A673 (cell line): Measurements from ENCODE around the gene ZNF384. TPM values are rescaled to one million over a fixed set of nuclear protein-coding genes. Genes with fewer than 3 reads are reported as not detected.
A peak's percentile ranks its signal among the peaks of the same experiment; 100 is the strongest.

Experiments
- BruUV-seq: library from RNA; stranded (reverse); fragments of 400-500 nt; replicated peaks from 2 replicates; lab custom pipeline; 2021; lab: Mats Ljungman, UMichigan
- CTCF ChIA-PET: fragments of 300-600 bp; sonication (Branson Sonifier 250); formaldehyde crosslinking; loops from one replicate; lab custom pipeline; 2022; ENCODE audit warnings: antibody characterized with exemption; lab: Charles Lee
- POLR2A ChIA-PET: fragments of 300-600 bp; sonication (Branson Sonifier 250); formaldehyde crosslinking; loops from one replicate; lab custom pipeline; 2022; ENCODE audit warnings: antibody characterized with exemption; ENCODE audit not compliant: low non-redundant PET; lab: Charles Lee
- DNase-seq: peaks from one replicate; pipeline ENCODE4 v3.0.0-alpha.2; 2015; ENCODE audit warnings: low spot score
- H3K27ac ChIP-seq: fragments of 200-600 bp; sonication (generic); 2 replicates; pipeline ENCODE4 v1.5.1; 2016; ENCODE audit warnings: mixed run types, low read depth, mild to moderate bottlenecking, mixed read lengths, antibody characterized with exemption, low read length; ENCODE audit not compliant: poor library complexity, severe bottlenecking
- H3K27me3 ChIP-seq: fragments of 200-600 bp; sonication (generic); replicated peaks from 2 replicates; pipeline ENCODE4 v1.6.1; 2017; ENCODE audit warnings: mixed run types, low read depth, mild to moderate bottlenecking, mixed read lengths, antibody characterized with exemption, low read length; ENCODE audit not compliant: insufficient read depth, poor library complexity
- H3K36me3 ChIP-seq: fragments of 200-600 bp; sonication (generic); 2 replicates; pipeline ENCODE4 v1.6.1; 2016; ENCODE audit warnings: mixed run types, mild to moderate bottlenecking, mixed read lengths, antibody characterized with exemption, low read length; ENCODE audit not compliant: insufficient read depth, poor library complexity, severe bottlenecking
- H3K4me1 ChIP-seq: fragments of 200-600 bp; sonication (generic); 2 replicates; pipeline ENCODE4 v1.6.1; 2017; ENCODE audit warnings: mixed run types, mild to moderate bottlenecking, mixed read lengths, antibody characterized with exemption, low read length; ENCODE audit not compliant: insufficient read depth, poor library complexity, severe bottlenecking
- H3K4me3 ChIP-seq: fragments of 200-600 bp; sonication (generic); 2 replicates; pipeline ENCODE4 v1.5.1; 2016; ENCODE audit warnings: low read depth, mixed run types, mild to moderate bottlenecking, mixed read lengths, low read length; ENCODE audit not compliant: poor library complexity, severe bottlenecking
- H3K9me3 ChIP-seq: fragments of 200-600 bp; sonication (generic); 2 replicates; pipeline ENCODE4 v1.6.1; 2016; ENCODE audit warnings: mixed run types, low read depth, mild to moderate bottlenecking, mixed read lengths, antibody characterized with exemption, low read length; ENCODE audit not compliant: poor library complexity, severe bottlenecking
- CTCF ChIP-seq: fragments of 300-800, 200-600 bp; sonication (generic); conservative IDR thresholded peaks from 2 replicates; pipeline ENCODE4 v1.5.1; 2017; ENCODE audit warnings: low read depth, mild to moderate bottlenecking, antibody characterized with exemption, low read length, moderate library complexity, mixed read lengths
- EZH2 ChIP-seq: fragments of 200-600 bp; sonication (generic); IDR thresholded peaks from 2 replicates; pipeline ENCODE4 v1.6.1; 2017; ENCODE audit warnings: borderline replicate concordance, low read depth, mild to moderate bottlenecking, mixed read lengths, antibody characterized with exemption, low read length; ENCODE audit not compliant: poor library complexity, severe bottlenecking
- intact Hi-C: fragments of 100-400 bp; cut with micrococcal nuclease; formaldehyde crosslinking; loops from one replicate; pipeline ENCODE4 v1.10.0; 2022; ENCODE audit not compliant: unreplicated experiment
- total RNA-seq: library from RNA; stranded (reverse); gene quantifications from 2 replicates; pipeline ENCODE4 v1.2.3, GENCODE V29; 2021

ZNF384 gene
- total RNA-seq, 1 experiment from 2014 or later = 92.5 TPM

- TF ChIP-seq EZH2 (no peak), CTCF (no peak)
- Histone ChIP-seq H3K27me3 (peaks cover 11% of the 10 kb centered on the region), H3K4me1 (peaks cover 12% of the 10 kb centered on the region), H3K9me3 (no peaks in the 10 kb centered on the region), H3K27ac (no peak overlapping the region), H3K36me3 (no peaks in the 10 kb centered on the region), H3K4me3 (no peak overlapping the region)
- POLR2A ChIA-PET = no interaction called here
- DNase-seq = peak; percentile 53
- intact Hi-C loops = loop anchor here (5.0 kb wide), 1 partner anchor 143 kb away; no protein-coding TSS in a partner anchor
- BruUV-seq = no TSS peak
- CTCF ChIA-PET = no interaction called here
Measured at GRCh38 chr12:6695313-6696045, 6.3 kb upstream of the ZNF384 start.

GRCh38 chr12:6694701-6695100 lies 5.5 kb upstream of the ZNF384 start:
- no peak overlapping the region for H3K27ac ChIP-seq
- no peaks in the 10 kb centered on the region for H3K9me3 ChIP-seq
- no TSS peak for BruUV-seq
- TF ChIP-seq EZH2 (no peak), CTCF (no peak)
- intact Hi-C loops = loop anchor here (5.0 kb wide), 1 partner anchor 142 kb away; no protein-coding TSS in a partner anchor
- H3K27me3 ChIP-seq = peaks cover 5% of the 10 kb centered on the region
- peaks cover 17% of the 10 kb centered on the region for H3K4me1 ChIP-seq
- CTCF ChIA-PET = no interaction called here
- H3K36me3 ChIP-seq = no peaks in the 10 kb centered on the region
- POLR2A ChIA-PET = no interaction called here
- DNase-seq = no peak
- no peak overlapping the region for H3K4me3 ChIP-seq

- no peak for TF ChIP-seq EZH2
- no peak for TF ChIP-seq CTCF
- ChIA-PET POLR2A (no interaction called here), CTCF (no interaction called here)
- peaks cover 17% of the 10 kb centered on the region for H3K4me1 ChIP-seq
- H3K27ac ChIP-seq = no peak overlapping the region
- no peaks in the 10 kb centered on the region for H3K36me3 ChIP-seq
- intact Hi-C loops = no loop called here
- no peaks in the 10 kb centered on the region for H3K9me3 ChIP-seq
- no peaks in the 10 kb centered on the region for H3K27me3 ChIP-seq
- no peak for DNase-seq
- no peak overlapping the region for H3K4me3 ChIP-seq
- no TSS peak for BruUV-seq
Measured at GRCh38 chr12:6693832-6694355, 4.7 kb upstream of the ZNF384 start.
